NCI-H510A treated with DMSO at 0.1 percent for 48 hours (cell line): ENCODE data around the gene EYA4.
A peak's percentile ranks its signal among the peaks of the same experiment; 100 is the strongest.

Source experiments
- DNase-seq: peaks from one replicate; lab custom pipeline; 2025; lab: John Stamatoyannopoulos, UW

EYA4 gene

GRCh38 chr6:133463790-133464189 is 222.6 kb downstream of the EYA4 start:
- DNase-seq, result no peak

DNA sequence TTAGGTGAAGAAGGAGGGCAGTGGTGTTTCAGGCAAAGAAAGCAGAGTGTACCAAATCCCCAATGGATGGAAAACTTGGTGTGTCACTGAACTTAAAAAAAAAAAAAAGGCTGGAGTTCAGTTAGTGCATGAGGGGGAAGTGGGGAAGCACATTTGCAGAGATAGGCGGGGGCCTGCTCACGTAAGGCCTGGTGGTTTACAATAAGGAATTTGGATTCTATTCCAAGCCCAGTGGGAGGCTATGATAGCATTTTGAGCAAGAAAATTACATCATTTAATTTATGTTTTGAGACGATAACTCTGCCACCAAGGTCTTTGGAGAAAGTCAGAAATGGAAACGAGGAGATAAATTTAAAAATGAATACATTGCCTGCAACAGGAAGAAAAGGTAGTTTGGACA is 225.5 kb downstream of the EYA4 start:
- no peak for DNase-seq

- DNase-seq, result no peak
Observed at GRCh38 chr6:133467231-133467981, 226.2 kb downstream of the EYA4 start.

GRCh38 chr6:133467982-133468380 is 226.8 kb downstream of the EYA4 start:
- no peak for DNase-seq

DNA sequence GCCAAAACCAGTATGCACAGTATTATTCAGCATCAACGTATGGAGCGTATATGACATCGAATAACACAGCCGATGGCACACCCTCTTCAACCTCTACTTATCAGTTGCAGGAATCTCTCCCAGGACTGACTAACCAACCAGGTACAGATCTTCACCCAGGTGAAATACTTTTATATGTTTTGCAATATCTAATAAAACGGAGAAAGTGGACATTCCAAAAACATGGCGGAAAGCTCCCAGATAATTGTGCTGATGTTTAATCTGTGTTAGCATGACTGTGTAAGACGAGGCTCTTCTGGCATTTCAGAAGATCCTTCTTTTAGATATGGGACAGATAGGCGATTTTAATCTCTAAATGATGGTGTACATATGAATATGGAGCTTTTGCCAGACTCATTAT is 227.4 kb downstream of the EYA4 start:
- no peak for DNase-seq

DNA sequence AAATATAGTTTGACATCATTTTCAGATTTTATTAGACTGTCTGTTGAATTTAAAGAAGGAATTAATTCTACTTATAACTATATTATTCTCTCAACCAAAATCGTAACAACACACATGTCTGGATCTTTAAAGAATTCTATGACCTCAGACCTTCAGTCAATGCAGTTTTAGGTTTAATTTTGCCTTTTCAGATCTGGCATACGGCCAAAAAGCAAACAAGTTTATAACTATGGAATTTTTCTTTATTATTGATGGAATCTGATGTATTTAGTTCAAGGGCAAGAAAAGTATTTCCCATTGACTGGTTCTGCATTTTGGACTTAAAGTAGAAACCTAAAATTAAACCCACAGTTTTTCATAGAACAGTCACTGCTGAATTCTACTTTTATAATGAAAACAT is 233.4 kb downstream of the EYA4 start:
- DNase-seq, result no peak

GRCh38 chr6:133478673-133479072 is 237.5 kb downstream of the EYA4 start:
- no peak for DNase-seq

DNA sequence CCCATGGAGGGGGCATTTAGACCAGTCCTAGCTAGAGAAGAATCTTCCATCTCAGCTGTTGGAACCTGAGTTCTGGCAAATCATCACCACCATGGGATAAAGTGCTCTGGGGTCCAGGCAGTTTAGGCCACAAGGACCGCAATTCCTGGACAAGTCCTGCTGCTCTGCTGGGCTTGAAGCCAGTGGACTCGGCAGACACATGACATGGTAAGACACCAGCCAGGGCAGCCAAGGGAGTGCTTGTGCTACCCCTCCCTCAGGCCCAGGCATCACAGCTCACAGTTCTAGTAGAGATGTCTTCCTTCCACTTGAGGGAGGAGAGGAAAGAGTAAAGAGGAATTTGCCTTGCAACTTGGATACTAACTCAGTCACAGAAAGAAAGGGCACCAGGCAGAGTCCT is 246.0 kb downstream of the EYA4 start:
- DNase-seq, result no peak

- DNase-seq, result no peak
Observed at GRCh38 chr6:133495205-133495903, 254.2 kb downstream of the EYA4 start.

DNA sequence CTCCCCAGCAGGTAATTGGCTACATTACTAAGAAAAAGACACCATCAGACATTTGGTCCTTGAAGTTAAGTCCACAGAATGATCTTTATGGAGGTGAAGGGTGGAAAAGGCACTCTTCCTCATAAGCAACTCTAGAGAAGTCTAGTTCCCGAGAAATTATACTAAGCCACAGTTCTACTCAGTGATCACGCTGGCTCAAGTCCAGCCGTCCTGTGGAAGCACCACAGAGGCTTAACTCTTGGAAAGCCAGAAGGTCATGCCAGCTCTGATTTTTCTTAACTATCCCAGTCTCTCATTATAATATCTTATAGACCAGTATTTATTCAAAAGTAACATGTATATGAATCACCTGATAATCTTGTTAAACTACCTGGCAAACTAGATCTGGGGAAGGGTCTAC is 258.5 kb downstream of the EYA4 start:
- DNase-seq, result no peak

- no peak for DNase-seq
Observed at GRCh38 chr6:133501675-133502270, 260.6 kb downstream of the EYA4 start.

DNA sequence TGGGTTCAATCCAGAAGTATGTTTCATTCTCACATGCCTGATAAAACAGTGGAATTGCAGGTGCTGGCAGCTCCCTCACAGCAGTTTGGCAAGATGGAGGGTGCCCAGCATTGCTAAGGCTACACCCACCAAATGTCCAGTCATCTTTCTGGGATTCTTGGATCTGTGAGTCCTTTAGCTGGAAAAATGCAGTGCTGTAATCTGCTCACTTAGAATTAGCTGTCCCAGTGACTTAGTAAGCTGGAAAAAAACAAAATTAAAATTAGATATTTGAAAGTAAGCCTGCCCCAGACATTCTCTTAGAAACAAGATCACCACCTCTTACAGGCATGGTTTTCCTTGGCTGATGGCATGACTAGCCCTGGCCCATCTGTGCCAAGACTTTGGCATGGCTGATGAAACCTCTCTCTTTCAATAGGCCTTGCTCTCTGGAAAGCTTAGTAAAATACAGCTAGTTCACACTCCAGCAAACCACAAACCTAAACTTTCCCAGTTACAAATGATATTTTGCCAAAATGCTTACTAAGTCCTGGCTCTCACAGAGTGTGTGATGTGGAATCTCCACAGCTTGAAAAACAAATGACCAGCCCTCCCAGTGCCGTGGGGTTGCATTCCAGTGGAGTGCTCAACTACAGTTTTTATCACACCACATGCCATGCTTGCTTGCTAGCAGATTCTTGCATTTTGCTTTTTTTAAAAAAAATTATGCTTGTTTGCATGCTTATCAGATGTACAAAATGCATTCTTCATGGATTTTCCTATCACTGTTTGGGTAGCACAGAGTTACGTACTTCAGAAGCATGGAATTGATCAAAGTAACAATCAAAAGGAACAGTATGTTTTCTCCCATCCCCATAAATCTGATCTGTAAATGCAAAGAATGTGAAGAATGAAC is 261.5 kb downstream of the EYA4 start:
- no peak for DNase-seq

DNA sequence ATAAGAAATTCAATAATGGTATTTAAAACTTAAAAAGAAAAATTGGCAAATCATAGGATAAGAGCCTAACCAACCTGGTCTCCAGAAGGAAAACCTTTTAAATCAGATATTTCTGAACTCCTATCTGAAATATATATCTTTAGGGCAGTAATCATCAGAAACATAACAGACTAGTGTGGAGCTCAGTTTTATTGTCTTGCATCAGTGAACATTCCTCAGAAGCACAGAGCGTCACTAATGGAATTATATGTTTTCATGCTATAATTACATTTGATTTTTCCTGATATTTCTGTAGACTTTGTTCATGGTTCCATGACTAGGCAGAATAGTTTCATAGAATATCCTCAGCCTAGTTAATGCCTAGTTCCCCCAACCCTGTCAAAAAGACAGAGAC is 262.2 kb downstream of the EYA4 start:
- DNase-seq, result no peak

DNA sequence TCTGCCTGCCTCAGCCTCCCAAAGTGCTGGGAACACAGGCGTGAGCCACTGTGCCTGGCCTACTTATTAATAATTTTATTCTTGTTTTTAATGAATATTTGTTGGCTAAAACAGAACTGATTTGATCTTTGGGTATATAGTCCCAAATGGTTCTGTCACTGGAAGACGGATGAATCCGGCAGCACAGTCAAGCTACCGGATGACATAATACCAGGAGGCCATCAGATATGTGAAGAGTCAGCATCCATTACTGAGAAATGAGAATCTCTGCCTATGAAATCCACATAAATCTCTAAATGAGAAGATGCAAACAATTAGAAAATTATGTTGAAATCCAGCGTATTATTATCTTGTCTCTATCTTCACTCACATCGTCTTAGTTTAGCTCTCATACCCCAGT is 263.0 kb downstream of the EYA4 start:
- DNase-seq, result no peak

- no peak for DNase-seq
Observed at GRCh38 chr6:133504761-133505160, 263.6 kb downstream of the EYA4 start.

- DNase-seq, result no peak
Observed at GRCh38 chr6:133505681-133506080, 264.5 kb downstream of the EYA4 start.

DNA sequence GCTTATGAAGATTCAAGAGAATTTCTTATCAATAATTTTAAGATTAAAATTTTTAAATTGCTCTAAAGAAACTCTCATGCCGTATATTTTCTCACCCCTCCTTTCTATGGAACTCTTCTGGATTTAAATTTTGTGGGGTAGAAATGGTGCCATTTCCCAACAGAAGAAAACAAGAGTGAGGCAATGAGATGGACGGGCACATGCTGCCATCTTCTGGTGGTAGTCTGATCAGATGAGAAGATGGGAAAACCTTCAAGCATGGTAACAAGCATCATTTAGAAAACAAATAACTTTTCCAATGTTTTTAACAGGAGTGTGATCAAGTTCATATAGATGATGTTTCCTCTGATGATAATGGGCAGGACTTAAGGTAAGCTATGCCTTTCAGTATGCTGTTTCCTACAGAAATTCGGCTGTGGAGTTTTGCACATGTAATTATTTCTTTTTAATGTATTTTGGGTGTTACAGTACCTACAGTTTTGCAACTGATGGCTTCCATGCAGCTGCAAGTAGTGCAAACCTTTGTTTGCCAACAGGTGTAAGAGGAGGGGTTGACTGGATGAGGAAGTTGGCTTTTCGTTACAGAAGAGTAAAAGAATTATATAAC is 271.4 kb downstream of the EYA4 start:
- peak; percentile 0 for DNase-seq

- DNase-seq, result no peak
Observed at GRCh38 chr6:133523816-133524215, 282.7 kb downstream of the EYA4 start.

- DNase-seq, result no peak
Observed at GRCh38 chr6:133526436-133526835, 285.3 kb downstream of the EYA4 start.

GRCh38 chr6:133528566-133528965 is 287.4 kb downstream of the EYA4 start:
- no peak for DNase-seq

- no peak for DNase-seq
Observed at GRCh38 chr6:133532908-133533307, 291.8 kb downstream of the EYA4 start.
